NCI-H510A treated with DMSO at 0.1 percent for 48 hours (cell line): ENCODE measurements around the gene AFG3L2.
A peak's percentile ranks its signal among the peaks of the same experiment; 100 is the strongest.

ENCODE experiments used
- DNase-seq: peaks from one replicate; lab custom pipeline; 2025; lab: John Stamatoyannopoulos, UW

AFG3L2 gene

DNA sequence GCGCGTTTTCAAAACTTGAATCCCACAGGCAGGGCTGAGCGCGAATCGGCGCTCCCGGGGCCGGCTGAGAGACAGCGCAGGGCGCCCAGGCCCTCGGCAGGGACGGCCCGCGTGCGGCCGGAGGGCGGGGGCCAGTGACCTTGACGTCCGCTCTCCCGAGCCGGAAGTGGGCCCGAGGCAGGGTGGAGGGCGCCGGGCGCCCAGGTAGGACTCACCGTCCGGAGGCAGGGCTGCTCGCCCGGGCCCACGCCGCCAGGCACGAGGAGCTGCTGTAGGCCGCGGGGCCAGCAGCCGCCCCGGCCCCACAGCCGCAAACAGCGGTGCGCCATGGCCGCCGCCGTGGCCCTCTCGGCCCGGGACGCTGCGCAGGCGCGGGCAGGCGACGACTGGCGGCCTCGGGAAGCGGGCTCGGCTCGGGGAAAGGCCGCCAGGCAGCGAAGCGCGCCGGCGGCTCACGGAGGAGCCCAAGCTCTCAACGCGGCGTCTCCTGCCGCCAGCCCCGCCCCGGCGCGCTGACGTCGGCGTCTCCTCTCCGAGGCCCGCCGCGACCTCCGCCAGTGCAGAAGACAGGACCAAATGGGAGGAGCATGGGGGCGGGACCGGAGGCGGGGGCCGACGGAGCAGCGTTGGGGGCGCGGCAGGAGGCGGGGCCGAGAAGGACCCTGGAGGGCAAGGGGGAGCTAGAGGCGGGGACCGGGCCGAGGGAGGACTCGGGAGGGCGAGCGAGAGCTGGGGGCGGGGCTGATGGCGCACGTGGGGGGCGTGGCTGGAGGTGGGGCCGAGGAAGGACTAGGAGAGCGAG lies at the start of gene AFG3L2:
Gene AFG3L2 (minus strand): TSS at position 474 of the 802 bp plus-strand sequence. CDS start 145 bp downstream, at position 329.
- DNase-seq = peak; percentile 95

DNA sequence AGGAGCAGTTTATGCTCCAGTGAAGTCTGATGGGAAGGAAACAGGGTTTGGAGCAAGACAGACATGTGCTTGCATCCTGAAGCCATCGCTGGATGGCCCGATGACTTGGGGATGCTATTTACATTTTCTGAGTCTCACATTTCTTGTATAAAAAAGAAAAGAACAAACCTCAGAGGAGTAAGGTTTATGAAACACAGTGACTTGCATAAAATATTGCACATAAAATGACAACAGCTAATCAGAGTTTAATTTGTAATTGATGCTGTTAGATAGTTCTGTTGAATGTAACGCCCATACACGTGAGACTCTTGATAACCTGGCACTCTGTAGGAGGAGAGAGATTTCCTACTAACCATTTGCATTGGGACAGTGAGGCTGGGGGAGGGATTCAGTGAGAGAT lies 47.2 kb upstream of the AFG3L2 start:
- DNase-seq = no peak

DNA sequence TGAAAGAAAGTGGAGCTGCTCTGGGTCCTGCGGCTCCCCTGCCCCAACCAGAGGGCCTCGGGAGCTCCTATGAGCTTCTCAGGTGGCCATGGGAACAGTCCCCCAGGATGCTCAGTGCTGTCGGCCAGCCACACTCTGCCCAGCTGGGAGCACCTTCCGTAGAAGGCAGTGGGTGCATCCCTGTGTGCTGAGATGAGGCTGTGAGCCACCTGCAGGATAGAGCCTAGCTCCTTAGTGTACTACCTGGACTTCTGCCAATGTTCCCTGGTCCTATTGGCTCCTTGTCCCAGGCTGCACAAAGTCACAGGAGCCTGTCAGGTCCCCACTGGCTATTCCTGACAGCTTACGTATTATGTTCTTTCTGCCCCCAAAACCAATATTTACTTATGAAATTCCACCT lies 46.8 kb upstream of the AFG3L2 start:
- DNase-seq = peak; percentile 6

GRCh38 chr18:12423393-12423792 lies 46.4 kb upstream of the AFG3L2 start:
- no peak for DNase-seq

- DNase-seq = peak; percentile 12
Measured at GRCh38 chr18:12422936-12423335, 45.9 kb upstream of the AFG3L2 start.

DNA sequence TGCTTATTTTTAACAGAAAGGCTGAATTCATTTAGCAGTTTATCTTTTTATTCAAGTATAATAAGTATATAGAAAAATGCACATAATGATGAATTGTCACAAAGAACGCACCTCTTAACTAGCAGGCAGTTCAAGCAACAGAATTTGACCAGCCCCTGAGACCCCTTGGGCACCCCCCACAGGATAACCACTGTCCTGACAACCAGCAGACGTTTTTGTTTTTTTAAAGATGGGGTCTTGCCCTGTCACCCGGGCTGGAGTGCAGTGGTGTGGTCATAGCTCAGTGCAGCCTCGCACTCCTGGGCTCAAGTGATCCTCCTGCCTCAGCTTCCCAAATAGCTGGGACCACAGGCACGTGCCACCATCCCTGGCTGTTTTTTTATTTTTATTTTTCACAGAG lies 44.7 kb upstream of the AFG3L2 start:
- no peak for DNase-seq

- peak; percentile 35 for DNase-seq
Measured at GRCh38 chr18:12420821-12421421, 43.9 kb upstream of the AFG3L2 start.

- no peak for DNase-seq
Measured at GRCh38 chr18:12417687-12418086, 40.7 kb upstream of the AFG3L2 start.

GRCh38 chr18:12416098-12416729 lies 39.2 kb upstream of the AFG3L2 start:
- DNase-seq = no peak

GRCh38 chr18:12411456-12411855 lies 34.4 kb upstream of the AFG3L2 start:
- no peak for DNase-seq

DNA sequence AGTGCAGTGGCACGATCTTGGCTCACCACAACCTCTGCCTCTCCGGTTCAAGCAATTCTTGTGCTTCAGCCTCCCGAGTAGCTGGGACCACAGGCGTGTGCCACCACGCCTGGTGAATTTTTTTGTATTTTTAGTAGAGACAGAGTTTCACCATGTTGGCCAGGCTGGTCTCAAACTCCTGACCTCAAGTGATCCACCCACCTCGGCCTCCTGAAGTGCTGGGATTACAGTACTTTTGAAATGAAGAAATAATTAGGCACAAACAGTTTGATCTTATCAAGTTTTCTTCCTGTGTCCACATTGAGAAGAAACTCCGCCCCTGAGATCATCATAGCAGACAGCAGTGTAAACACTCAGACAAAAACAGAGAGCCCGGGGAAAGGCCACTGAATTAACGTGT lies 33.7 kb upstream of the AFG3L2 start:
- DNase-seq = peak; percentile 12

GRCh38 chr18:12410081-12410481 lies 33.1 kb upstream of the AFG3L2 start:
- DNase-seq = no peak

DNA sequence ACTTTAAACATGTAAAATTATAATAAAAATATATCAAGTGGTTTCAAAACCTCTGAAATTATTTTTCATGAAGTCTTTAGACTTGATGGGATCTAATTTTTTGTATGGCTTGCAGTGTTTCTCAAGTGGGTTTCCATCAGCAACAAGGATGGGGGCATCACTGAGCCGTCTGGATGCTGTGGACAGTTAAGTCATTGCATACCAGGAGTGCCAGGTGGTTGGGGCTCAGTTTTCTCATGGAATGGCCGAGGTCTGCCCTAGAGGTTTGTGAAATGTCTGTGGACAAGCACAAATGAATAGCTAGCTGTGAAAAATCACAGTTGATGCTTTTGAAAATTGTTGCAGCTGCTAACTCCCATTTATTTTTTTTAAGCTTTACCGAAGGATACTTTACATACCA lies 32.4 kb upstream of the AFG3L2 start:
- DNase-seq = peak; percentile 2

DNA sequence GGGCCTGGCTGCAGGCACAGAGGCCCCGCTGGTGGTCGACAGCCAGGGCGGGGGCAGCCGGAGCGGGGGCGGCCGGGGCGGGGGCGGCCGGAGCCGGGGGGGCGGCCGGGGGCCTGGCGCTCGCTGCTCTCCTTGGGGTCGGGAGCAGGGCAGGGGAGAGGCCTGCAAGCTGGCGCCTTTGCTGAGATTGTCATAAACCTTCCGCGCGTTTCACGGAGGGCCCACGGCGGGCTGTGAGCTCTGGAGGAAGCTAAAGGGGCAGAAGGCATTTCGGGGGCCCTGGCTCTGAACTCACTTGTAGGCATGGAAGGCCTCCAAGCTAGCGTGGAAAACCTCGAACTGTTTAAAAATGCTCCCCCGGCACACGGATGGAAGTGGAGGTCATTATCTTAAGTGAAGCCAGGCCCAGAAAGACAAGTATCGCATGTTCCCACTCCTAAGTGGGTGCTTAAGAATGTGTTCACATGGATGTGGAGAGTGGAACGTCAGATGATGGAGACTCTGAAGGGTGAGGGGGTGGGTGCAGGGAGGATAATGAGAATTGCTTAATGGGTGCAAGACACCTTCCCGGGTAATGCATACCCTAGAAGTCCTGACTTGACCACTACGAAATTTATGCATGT lies 31.3 kb upstream of the AFG3L2 start:
- DNase-seq = no peak

GRCh38 chr18:12406371-12407111 lies 29.5 kb upstream of the AFG3L2 start:
- no peak for DNase-seq

DNA sequence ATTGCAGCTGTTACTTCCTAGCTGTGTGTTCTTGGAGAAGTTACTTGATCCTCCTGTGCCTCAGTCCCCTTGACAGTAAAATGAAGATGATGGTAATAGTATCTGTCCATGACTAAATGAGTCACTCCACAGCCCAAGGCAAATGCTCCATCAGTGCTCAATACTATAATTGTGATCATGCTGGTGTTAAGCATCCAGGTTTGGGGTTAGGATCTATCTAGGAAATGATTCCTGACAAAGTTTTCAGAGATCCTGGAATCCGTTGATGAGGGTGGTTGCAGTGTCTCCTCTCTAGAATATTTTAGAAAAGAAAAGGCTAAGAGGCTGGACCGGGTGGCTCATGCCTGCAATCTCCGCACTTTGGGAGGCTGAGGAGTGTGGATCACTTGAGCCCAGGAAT lies 28.0 kb upstream of the AFG3L2 start:
- no peak for DNase-seq

GRCh38 chr18:12403601-12404506 lies 26.8 kb upstream of the AFG3L2 start:
- no peak for DNase-seq

GRCh38 chr18:12401881-12402280 lies 24.9 kb upstream of the AFG3L2 start:
- no peak for DNase-seq

GRCh38 chr18:12399231-12399630 lies 22.2 kb upstream of the AFG3L2 start:
- no peak for DNase-seq

DNA sequence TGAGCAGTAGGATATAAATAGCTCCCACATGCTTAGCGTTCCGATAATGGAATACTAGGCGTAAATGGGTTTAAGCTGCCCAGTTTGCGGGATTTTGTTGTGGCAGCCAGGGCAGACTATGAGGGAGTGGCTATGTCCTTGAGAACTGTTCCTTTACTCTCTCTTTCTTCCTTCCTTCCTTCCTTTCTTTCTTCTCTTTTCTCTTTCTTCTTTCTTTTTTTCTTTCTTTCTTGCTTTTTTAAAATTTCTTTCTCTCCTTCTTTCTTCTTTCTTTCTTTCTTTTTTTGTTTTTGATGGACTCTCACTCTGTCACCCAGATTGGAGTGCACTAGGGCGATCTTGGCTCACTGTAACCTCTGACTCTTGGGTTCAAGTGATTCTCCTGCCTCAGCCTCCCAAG lies 21.6 kb upstream of the AFG3L2 start:
- no peak for DNase-seq

- no peak for DNase-seq
Measured at GRCh38 chr18:12397793-12398192, 20.8 kb upstream of the AFG3L2 start.
